ENCODE data around the gene ROCK2. TPM values are rescaled to one million over a fixed set of nuclear protein-coding genes. Genes with fewer than 3 reads are reported as not detected.

ROCK2 gene
- total and polyA plus RNA-seq, 8 donors, result 49.4 to 61.5 (median 58.8) TPM

- no peak for ATAC-seq
- no peak overlapping the region for H3K27ac ChIP-seq
- intact Hi-C loops (cut with DNase I), result no loop called here
- no peaks in the 10 kb centered on the region for H3K27me3 ChIP-seq
- H3K9me3 ChIP-seq, result no peaks in the 10 kb centered on the region
- TF ChIP-seq CTCF (IDR thresholded peaks at IDR 0.05), result no peak
- no peaks in the 10 kb centered on the region for H3K36me3 ChIP-seq
- no peak overlapping the region for H3K4me3 ChIP-seq
- peaks cover 6 to 20% of the 10 kb centered on the region in 2 donors for H3K4me1 ChIP-seq
- DNase-seq, result no peak
Observed at GRCh38 chr2:11159574-11160170, 184.8 kb downstream of the ROCK2 start.

- ATAC-seq (no peak), DNase-seq (no peak)
- H3K36me3 ChIP-seq, result no peaks in the 10 kb centered on the region
- H3K4me1 ChIP-seq, result peaks cover 10 to 26% of the 10 kb centered on the region in 2 donors
- H3K27ac ChIP-seq, result no peak overlapping the region
- no peak for TF ChIP-seq CTCF (IDR thresholded peaks at IDR 0.05)
- H3K9me3 ChIP-seq, result no peaks in the 10 kb centered on the region
- intact Hi-C loops (cut with DNase I), result no loop called here
- H3K4me3 ChIP-seq, result no peak overlapping the region
- H3K27me3 ChIP-seq, result no peaks in the 10 kb centered on the region
Observed at GRCh38 chr2:11158916-11159573, 185.4 kb downstream of the ROCK2 start.

GRCh38 chr2:11157731-11158130, 186.7 kb downstream of the ROCK2 start:
- no peak overlapping the region for H3K27ac ChIP-seq
- no peaks in the 10 kb centered on the region for H3K36me3 ChIP-seq
- no peak overlapping the region for H3K4me3 ChIP-seq
- H3K4me1 ChIP-seq, result peaks cover 10 to 28% of the 10 kb centered on the region in 2 donors
- ATAC-seq, result no peak
- intact Hi-C loops (cut with DNase I), result no loop called here
- no peak for DNase-seq
- TF ChIP-seq CTCF (IDR thresholded peaks at IDR 0.05), result no peak
- H3K27me3 ChIP-seq, result no peaks in the 10 kb centered on the region
- no peaks in the 10 kb centered on the region for H3K9me3 ChIP-seq

GRCh38 chr2:11157296-11157695, 187.1 kb downstream of the ROCK2 start:
- intact Hi-C loops (cut with DNase I), result no loop called here
- Histone ChIP-seq H3K36me3 (no peaks in the 10 kb centered on the region), H3K9me3 (no peaks in the 10 kb centered on the region), H3K4me1 (peaks cover 10 to 28% of the 10 kb centered on the region in 2 donors), H3K4me3 (no peak overlapping the region), H3K27me3 (no peaks in the 10 kb centered on the region), H3K27ac (no peak overlapping the region)
- DNase-seq (no peak), ATAC-seq (no peak)
- TF ChIP-seq CTCF (IDR thresholded peaks at IDR 0.05), result no peak

GRCh38 chr2:11156396-11157075, 187.9 kb downstream of the ROCK2 start:
- Histone ChIP-seq H3K4me3 (peak overlapping the region in 1 of 2 donors; percentile 72), H3K4me1 (peaks cover 10 to 28% of the 10 kb centered on the region in 2 donors), H3K27me3 (no peaks in the 10 kb centered on the region), H3K36me3 (no peaks in the 10 kb centered on the region), H3K27ac (no peak overlapping the region), H3K9me3 (no peaks in the 10 kb centered on the region)
- TF ChIP-seq CTCF (IDR thresholded peaks at IDR 0.05), result no peak
- intact Hi-C loops (cut with DNase I), result no loop called here
- ATAC-seq, result no peak
- DNase-seq, result no peak

All from left lung (tissue), 10 donors.